GM18951 (cell line): ENCODE data around the gene SPTBN5.

Source experiments
- POLR2A ChIP-seq: IDR thresholded peaks from 4 replicates; pipeline ENCODE4 v1.6.1; 2011; ENCODE audit warnings: mild to moderate bottlenecking; ENCODE audit not compliant: insufficient read length, insufficient read depth; ENCODE audit errors: extremely low read depth
- in situ Hi-C: fragments of 300-500 bp; cut with MboI; formaldehyde crosslinking; loops from one replicate; pipeline ENCODE4 v1.12.0; 2022; ENCODE audit warnings: low sequenced_read_pairs, mixed read lengths, inconsistent platforms; ENCODE audit not compliant: unreplicated experiment

Gene SPTBN5

GRCh38 chr15:41893422-41894250 lies at the start of gene SPTBN5:
SPTBN5 (minus strand) TSS chr15:41894053; CDS start chr15:41893497, 556 bp downstream.
- in situ Hi-C loops: no loop called here
- TF ChIP-seq POLR2A: no peak

DNA sequence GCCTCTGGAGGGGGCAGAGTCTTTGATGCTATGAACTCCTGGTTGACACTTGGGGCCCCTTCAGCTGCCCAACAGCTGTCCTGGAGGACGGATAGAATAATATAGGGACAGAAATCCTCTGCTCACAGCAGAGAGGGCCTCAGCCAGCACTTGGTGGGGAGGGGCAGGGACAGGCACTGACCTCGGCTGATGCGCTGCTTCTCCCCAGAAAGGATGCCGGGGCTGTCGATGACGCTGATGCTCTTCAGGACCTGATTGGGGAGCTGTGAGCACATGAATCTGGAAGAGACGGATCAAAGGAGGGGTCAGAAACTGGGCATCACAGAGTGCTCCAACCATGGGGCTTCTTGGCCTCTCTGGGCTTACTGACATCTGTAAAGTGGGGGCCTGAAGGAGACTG lies 49.0 kb upstream of the SPTBN5 start:
- TF ChIP-seq POLR2A: no peak
- in situ Hi-C loops: no loop called here

DNA sequence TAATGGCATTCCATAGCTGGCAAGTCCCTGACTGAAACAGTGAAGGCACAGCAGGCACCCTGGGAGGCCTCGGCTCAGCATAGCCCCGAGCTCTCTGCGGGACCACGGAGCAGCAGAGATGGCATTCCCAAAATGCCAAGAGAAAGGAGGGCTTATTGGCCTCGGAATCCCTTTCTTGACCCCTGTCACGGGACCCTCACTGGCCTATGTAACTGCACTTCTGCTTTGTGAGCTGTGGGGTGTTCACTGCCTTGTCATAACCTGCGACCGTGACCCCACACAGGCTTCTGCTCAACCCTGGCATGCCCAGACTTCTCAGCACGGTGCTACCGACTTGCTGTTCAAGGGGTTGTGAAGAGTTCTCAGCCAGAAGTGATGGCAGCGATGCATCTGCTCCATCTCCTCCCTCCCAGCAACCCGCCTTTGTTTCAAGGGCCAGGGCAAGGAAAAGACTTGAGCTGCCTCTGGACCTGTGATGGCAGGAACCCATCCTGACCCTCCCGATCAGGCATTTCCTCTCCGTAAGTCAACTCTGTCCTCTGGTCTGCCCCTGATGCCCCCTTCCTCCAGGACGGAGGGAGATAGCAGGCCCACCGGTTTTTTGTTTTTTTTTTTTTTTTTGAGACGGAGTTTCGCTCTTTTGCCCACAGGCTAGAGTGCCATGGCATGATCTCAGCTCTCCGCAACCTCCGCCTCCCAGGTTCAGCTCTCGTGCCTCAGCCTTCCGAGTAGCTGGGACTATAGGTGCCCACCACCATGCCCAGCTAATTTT lies 48.0 kb upstream of the SPTBN5 start:
- in situ Hi-C loops: no loop called here
- TF ChIP-seq POLR2A: no peak

DNA sequence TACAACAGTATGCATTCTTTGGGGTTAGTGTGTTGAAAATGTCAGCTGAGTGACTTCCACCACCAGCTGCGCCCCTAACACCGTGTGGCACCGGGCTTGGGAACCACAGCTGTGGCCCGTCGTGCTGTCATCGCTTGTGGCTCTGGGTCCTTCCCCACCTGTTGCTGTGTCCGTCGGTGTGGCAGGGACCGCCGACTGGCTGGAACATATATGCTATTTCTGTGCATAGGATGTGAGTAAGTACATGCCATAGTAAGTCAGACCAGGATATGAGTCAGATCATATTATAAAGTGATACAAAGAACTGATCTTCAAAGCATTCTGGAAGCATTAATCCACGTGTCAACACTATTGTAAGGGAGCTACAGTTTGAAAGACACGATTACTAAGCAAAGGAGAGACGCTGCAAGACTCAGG lies 46.6 kb upstream of the SPTBN5 start:
- no peak for TF ChIP-seq POLR2A
- in situ Hi-C loops: no loop called here

- in situ Hi-C loops: no loop called here
- no peak for TF ChIP-seq POLR2A
These were observed 46.1 kb upstream of the SPTBN5 start for GRCh38 chr15:41939986-41940385.

- no peak for TF ChIP-seq POLR2A
- in situ Hi-C loops: no loop called here
These were observed 43.7 kb upstream of the SPTBN5 start for GRCh38 chr15:41937568-41937923.

DNA sequence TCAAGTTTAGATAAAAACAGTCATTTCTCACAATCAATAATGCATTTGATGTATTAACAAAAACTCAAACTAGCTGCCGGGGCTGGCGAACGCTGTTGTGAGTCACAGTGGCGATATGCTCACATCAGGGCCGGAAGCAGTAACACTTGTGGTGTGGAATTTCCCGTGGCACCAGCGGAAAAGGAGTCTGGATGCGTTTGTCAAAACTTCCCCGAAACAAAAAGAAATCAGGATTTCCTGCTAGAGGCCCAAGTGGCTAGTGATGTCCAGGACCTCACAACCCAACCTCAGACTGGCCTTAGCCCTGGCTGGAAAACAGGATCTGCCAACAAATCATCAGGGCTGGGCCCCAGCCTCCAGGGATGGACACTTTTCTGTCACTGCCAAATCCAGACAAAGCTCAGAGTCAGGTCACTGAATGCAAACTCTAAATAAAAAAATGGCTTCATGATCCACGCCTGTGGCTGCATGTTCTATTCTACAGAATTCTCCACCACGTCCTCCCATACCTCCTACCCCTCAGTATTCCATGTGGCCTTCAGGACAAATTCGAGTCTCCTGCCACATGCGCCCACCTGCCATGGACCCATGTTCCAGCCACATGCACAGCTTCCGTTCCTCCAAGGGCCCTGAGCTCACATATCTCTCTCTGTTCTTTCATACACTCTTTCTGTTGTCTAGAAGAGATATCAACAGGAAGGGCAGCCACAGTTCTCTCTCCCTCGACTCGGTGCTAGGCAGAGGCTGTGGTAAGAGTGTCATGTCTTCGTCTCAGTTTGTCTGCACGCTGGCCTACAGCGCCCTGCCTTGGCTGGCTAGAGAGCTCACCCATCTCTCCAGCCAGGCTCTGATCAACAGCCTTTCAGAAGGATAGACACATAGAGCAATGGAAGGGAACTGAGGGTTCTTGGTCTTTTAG lies 43.1 kb upstream of the SPTBN5 start:
- in situ Hi-C loops: no loop called here

DNA sequence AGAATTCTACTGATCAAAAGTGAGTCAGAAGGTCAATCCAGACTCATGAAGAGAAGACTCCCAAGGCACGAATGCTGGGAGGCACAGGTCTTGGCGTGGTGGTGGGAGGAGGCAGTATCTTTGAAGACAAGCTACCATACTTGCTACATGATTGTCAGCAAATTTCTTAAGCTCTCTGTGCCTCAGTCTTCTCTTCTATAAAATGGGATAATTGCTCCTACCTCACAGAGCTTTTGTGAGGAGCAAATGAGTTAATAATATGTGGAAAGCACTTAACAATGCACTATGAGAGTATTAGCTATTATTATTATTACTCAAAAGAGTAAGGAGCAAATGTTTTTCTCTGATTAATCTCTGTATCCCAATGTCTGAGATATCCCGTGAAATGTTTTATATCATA lies 42.3 kb upstream of the SPTBN5 start:
- in situ Hi-C loops: no loop called here

More for the DNA sequence above, 43.1 kb upstream of the SPTBN5 start:
- peak; percentile 15 for TF ChIP-seq POLR2A

DNA sequence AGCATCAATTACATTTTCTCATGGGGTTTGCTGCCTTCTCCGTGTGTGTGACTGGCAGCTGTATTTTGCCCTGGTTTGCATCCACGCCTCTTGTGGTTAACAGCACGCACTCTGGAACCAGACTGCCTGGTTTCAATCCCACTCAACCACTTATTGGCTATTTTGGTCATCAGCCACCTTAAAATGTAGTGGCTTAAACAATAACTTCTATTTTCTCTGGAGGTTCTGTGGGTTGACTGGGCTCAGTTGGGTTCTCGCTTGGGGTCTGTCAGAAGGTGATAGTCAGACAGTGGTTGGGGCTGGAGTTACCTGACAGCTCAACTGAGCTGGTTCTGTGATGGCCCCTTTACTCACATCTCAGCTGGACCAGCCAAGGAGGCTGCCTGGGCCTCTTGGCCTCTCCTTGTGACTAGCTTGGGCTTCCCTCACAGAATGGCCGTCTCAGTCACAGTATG lies 41.7 kb upstream of the SPTBN5 start:
- in situ Hi-C loops: no loop called here
- no peak for TF ChIP-seq POLR2A

More for the DNA sequence above, 42.3 kb upstream of the SPTBN5 start:
- no peak for TF ChIP-seq POLR2A

GRCh38 chr15:41934843-41935242 lies 41.0 kb upstream of the SPTBN5 start:
- no peak for TF ChIP-seq POLR2A
- in situ Hi-C loops: no loop called here

DNA sequence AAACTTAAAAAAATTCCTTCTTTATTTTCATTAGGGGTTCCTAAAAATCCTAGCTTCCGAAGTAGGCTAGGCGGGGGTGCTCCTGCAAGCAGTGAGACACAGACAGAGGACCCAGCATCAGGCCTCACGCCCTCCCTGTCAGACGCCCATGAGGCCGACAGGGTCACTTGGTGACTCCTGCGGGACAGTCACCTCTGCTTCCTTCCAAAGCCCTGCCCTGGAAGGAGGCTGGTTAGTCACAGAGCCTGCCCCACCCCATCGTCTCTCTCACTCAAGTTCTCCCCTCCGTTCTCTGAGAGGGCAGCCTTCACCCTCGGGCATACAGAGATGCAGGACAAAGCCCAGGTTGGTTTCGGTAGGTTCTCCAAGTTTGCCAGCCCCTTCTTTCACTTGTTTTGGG lies 39.9 kb upstream of the SPTBN5 start:
- in situ Hi-C loops: no loop called here
- TF ChIP-seq POLR2A: no peak

- TF ChIP-seq POLR2A: no peak
- in situ Hi-C loops: no loop called here
These were observed 39.5 kb upstream of the SPTBN5 start for GRCh38 chr15:41933326-41933725.
